Psoas muscle (tissue), 8 donors: ENCODE data around the gene CBX6. TPM values are rescaled to one million over a fixed set of nuclear protein-coding genes. Genes with fewer than 3 reads are reported as not detected.
A peak's percentile ranks its signal among the peaks of the same experiment; 100 is the strongest.

Experiments used
- ATAC-seq, 4 donors: fragments of 200-7000 bp; cut with Tn5 transposase; one replicate each; pipeline ENCODE4 v1.9.1; 2020; ENCODE audit warnings: moderate library complexity in 3 of 4, mild to moderate bottlenecking in 2 of 4
- DNase-seq, 2 donors: peaks; one replicate each; pipeline ENCODE4 v3.0.0-alpha.2; 2020
- H3K27ac ChIP-seq: fragments of 200-600 bp; one replicate; pipeline ENCODE4 v1.8.0; 2022
- H3K27me3 ChIP-seq, 3 donors: fragments of 200-600 bp in 1 of 3; one replicate each; pipeline versions ENCODE4 v1.6.1 to v1.8.0; 2013 to 2022; ENCODE audit warnings: low read length in 2 of 3, mild to moderate bottlenecking in 2 of 3, moderate library complexity in 1 of 3; ENCODE audit not compliant: insufficient read depth in 3 of 3
- H3K36me3 ChIP-seq, 2 donors: fragments of 200-600 bp in 1 of 2; one replicate each; pipeline versions ENCODE4 v1.6.1 to v1.8.0; 2013 to 2022; ENCODE audit warnings: low read depth in 1 of 2, mild to moderate bottlenecking in 1 of 2, moderate library complexity in 1 of 2; ENCODE audit not compliant: insufficient read depth in 1 of 2
- H3K4me1 ChIP-seq: fragments of 200-600 bp; one replicate; pipeline ENCODE4 v1.8.0; 2022
- H3K4me3 ChIP-seq: fragments of 200-600 bp; one replicate; pipeline ENCODE4 v1.8.0; 2022; ENCODE audit warnings: mild to moderate bottlenecking
- H3K9me3 ChIP-seq: fragments of 200-600 bp; one replicate; pipeline ENCODE4 v1.8.0; 2022
- WGBS, 3 donors: extraction: QIAGEN DNeasy Blood & Tissue Kit; methylation state at CpG; one replicate each; pipeline versions ENCODE4 v1.1.6 to v1.1.7; 2013; 5-methylcytosine and 5-hydroxymethylcytosine counted together
- intact Hi-C, 2 donors: fragments of 100-400 bp; cut with DNase I; formaldehyde crosslinking; loops; one replicate each; pipeline versions ENCODE4 v1.11.0 to v1.14.2; 2022
- polyA plus RNA-seq, 3 donors: library from polyadenylated mRNA; stranded (reverse); fragments of 200-250 nt; gene quantifications; one replicate each; pipeline ENCODE4 v1.2.3, GENCODE V29; 2013
- total RNA-seq, 4 donors: library from RNA; stranded (reverse); fragmentation: NEBNext Ultra II Directional in 2 of 4; extraction: Animal tissue kit (Norgen Biotek cat#: 25700) in 2 of 4; gene quantifications; one replicate each; pipeline versions ENCODE4 v1.2.1 to v1.2.4, GENCODE V29; 2021 to 2023
- TF ChIP-seq, protein P1 (sequence below): fragments of 200-600 bp; IDR thresholded peaks from one replicate; pipeline ENCODE4 v1.8.0; 2022; ENCODE audit warnings: antibody characterized with exemption
- donor health status: healthy with polysubstance abuse.
- donor health status: DM: no; HTN: no; CAD: no; lungs with moderate emphysema.
- donor health status: Bipolar disorder and iron deficiency.
- donor health status: healthy.
- donor health status: DM: yes; HTN: yes; CAD: no.
- donor health status: DM: no; HTN: no; CAD: no.
- donor health status: DM: no; HTN: no; CAD: no.
- donor health status: DM: yes; HTN: yes; CAD: no.

The CBX6 gene
- total and polyA plus RNA-seq, 7 donors: 5.2 to 21.0 (median 17.1) TPM

GRCh38 chr22:38831166-38831945, 40.7 kb downstream of the CBX6 start:
- ATAC-seq (no peak), DNase-seq (peak in 1 of 2 donors; percentile 30)
- Histone ChIP-seq H3K27ac (no peak overlapping the region), H3K9me3 (no peaks in the 10 kb centered on the region), H3K4me1 (no peaks in the 10 kb centered on the region), H3K4me3 (no peak overlapping the region), H3K27me3 (peaks cover 0 to 38% (median 10%) of the 10 kb centered on the region in 3 donors), H3K36me3 (no peaks in the 10 kb centered on the region)
- 82 to 85% (median 84%) methylated on average over 16 of the region's 16 CpGs for WGBS, 3 donors
- TF ChIP-seq, protein P1, sequence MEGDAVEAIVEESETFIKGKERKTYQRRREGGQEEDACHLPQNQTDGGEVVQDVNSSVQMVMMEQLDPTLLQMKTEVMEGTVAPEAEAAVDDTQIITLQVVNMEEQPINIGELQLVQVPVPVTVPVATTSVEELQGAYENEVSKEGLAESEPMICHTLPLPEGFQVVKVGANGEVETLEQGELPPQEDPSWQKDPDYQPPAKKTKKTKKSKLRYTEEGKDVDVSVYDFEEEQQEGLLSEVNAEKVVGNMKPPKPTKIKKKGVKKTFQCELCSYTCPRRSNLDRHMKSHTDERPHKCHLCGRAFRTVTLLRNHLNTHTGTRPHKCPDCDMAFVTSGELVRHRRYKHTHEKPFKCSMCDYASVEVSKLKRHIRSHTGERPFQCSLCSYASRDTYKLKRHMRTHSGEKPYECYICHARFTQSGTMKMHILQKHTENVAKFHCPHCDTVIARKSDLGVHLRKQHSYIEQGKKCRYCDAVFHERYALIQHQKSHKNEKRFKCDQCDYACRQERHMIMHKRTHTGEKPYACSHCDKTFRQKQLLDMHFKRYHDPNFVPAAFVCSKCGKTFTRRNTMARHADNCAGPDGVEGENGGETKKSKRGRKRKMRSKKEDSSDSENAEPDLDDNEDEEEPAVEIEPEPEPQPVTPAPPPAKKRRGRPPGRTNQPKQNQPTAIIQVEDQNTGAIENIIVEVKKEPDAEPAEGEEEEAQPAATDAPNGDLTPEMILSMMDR: no peak
- intact Hi-C loops: no loop called here

DNA sequence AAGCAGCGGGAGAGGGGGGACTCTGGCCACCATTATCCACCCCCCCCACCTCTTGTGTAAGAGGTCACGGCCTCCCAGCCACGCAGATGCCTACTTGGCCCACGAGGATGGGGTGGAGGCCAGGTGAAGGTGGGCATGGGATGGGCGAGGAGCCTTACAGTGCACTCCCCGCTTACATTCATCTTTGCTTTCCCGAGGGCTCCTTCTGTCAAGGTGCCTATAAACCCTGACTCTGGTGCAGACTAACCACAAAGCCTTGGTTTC, 41.2 kb downstream of the CBX6 start:
- WGBS, 3 donors: 63 to 76% (median 71%) methylated on average over 5 to 7 of the region's 7 CpGs
- no peak for ATAC-seq
- TF ChIP-seq, protein P1: no peak
- intact Hi-C loops: no loop called here
- Histone ChIP-seq H3K27ac (no peak overlapping the region), H3K36me3 (no peaks in the 10 kb centered on the region), H3K4me3 (no peak overlapping the region), H3K9me3 (no peaks in the 10 kb centered on the region), H3K27me3 (peaks cover 0 to 33% (median 10%) of the 10 kb centered on the region in 3 donors), H3K4me1 (no peaks in the 10 kb centered on the region)
- DNase-seq: peak in 1 of 2 donors; percentile 28

- no peaks in the 10 kb centered on the region for H3K36me3 ChIP-seq
- no peaks in the 10 kb centered on the region for H3K4me1 ChIP-seq
- peak in 1 of 2 donors; percentile 27 for DNase-seq
- ATAC-seq: no peak
- H3K4me3 ChIP-seq: no peak overlapping the region
- peaks cover 0 to 27% (median 7%) of the 10 kb centered on the region in 3 donors for H3K27me3 ChIP-seq
- no peaks in the 10 kb centered on the region for H3K9me3 ChIP-seq
- 73 to 76% (median 74%) methylated on average over 17 of the region's 17 CpGs for WGBS, 3 donors
- no peak overlapping the region for H3K27ac ChIP-seq
- intact Hi-C loops: no loop called here
- TF ChIP-seq, protein P1: no peak
Observed at GRCh38 chr22:38830026-38830844, 41.8 kb downstream of the CBX6 start.

GRCh38 chr22:38829485-38829884, 42.5 kb downstream of the CBX6 start:
- no peaks in the 10 kb centered on the region for H3K36me3 ChIP-seq
- H3K9me3 ChIP-seq: no peaks in the 10 kb centered on the region
- H3K4me3 ChIP-seq: no peak overlapping the region
- H3K4me1 ChIP-seq: no peaks in the 10 kb centered on the region
- 75 to 85% (median 78%) methylated on average over 4 of the region's 4 CpGs for WGBS, 3 donors
- DNase-seq (peak in 1 of 2 donors; percentile 32), ATAC-seq (no peak)
- TF ChIP-seq, protein P1: no peak
- intact Hi-C loops: no loop called here
- H3K27me3 ChIP-seq: peaks cover 0 to 22% (median 4%) of the 10 kb centered on the region in 3 donors
- no peak overlapping the region for H3K27ac ChIP-seq
